Activated gamma-delta T cell (primary cell): Measurements from ENCODE around the gene TLCD5.

Experiments used
- DNase-seq: peaks from one replicate; lab custom pipeline; 2025; lab: John Stamatoyannopoulos, UW

TLCD5 gene

DNA sequence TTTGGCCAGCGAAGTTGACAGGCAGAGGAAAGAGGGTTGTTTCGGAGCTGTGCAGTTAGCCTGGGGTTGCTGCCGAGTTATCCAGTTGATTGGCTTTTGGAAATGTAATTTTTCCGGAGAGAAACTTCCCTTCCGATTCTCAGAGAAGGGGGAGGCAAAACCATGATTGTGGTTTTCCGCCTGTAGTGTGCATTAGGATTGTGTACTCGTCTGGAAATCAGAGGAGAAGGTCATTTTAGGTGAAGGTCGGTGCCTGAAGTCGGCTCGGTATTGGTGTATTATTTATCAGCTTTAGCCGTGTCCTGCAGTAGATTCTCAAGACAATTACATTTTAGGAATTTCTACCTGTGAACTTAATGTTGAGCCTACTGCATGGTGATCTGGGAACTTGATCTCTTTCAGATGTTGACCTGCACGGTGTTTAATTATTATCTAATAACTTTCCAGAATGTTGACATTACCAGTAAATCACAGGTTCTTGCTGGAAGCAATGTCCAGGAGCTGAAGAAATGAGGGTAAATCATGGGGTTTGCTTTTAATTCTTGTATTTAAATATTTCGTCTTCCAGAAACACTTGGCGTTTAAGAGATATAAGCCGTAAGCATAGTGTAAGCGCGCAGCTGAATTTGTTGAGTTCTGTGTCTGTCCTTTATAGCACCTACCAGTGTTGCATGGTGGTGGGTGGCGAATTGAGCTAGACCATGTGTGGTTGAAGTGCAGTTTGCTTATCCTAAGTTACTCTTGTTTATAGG lies 12.4 kb downstream of the TLCD5 start:
- DNase-seq: no peak

DNA sequence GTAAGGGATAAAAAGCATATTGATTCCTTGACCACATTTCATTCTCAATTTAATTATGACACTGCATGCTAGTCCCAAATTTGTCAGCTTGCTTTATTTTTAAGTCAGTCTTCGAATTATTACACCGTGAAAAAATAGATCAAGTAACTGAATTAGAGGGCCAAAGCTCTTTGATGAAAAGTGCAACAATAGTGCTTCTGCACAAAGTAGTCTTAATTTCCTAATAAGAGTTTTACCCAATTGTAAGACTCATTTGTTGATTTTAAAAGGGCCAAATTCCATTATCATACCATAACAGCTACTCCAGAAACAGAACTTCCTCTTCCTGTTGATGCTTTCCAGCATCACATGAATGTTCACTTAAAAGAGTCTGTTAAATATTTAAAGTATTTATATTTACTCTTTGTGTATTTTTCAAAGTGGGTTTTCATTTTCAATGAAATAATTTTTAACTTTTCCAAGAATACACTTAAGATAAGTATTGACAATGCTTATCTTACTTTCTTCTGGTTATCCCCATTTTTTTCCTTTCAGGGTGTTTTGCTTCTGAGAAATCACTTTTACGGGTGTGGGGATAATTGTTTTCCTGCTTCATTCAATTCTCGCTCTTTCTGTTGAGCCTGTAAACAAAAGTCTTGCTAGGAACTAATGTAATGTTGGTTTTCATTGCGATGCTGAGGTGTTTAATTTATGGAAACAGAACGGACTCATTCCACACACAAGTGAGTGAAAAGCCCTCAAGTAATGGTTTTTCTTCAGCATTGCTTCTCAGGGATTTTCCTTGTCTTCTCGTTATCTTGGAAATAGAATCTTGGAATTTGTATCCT lies 13.2 kb downstream of the TLCD5 start:
- DNase-seq: no peak

DNA sequence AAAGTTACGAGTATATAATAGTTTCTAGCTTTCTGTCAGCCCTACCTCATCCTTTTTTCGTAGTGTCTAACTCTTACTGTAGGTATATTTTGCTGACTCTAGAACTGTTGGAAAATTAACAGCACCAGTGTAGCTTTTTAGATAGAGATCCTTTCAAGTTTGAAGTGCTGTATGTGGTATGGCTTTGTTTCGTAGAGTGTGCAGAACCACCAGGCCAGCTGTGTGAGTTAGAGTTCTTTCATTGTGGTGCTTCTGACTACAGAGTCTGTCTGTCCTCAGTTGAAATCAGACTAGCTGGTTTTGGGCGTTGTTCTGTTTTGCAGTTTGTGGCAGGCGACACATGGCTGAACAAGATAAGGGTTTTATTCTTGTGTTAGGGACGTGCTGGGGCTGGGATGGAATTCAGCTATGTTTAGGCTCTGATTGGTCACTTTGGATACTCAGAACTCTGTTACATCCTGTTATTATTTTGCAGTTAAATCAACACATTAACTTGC lies 14.3 kb downstream of the TLCD5 start:
- no peak for DNase-seq

DNA sequence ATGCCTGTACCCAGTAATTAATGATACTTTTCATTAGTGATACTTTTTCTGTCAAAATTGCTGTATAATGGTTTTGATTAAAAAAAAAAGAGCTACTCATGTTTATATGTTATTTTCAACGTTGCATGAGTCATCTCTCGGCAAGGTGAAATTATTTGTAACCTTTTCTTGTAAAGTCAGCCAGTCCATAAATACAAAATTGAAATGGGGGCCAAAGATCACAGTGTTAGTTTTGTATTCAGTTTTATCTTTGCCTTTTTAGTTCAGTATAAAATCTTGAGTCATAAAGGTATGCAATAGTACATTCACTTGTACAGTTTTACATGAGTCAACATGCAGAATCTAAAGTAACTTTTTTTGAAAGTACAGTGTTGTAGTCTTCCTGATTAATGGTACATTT lies 15.4 kb downstream of the TLCD5 start:
- DNase-seq: no peak

DNA sequence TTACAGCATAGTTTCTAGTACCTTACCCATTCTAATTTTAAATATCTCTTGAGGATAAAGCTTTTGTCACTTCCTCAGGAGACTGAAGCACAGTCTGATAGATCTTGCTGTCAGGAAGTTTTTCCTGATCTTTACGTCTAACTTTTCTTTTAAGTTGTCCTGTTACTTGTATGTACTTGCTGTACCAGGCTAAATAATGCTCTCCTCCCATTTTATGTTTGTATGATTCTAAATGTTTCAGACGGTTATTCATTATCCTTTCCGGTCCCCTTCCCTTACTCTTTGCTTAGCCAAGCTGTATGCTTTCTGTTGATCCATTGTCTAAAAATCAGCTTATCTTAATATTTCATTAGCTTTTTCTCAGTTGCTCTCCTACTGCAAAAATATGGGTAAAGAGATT lies 17.1 kb downstream of the TLCD5 start:
- DNase-seq: no peak

DNA sequence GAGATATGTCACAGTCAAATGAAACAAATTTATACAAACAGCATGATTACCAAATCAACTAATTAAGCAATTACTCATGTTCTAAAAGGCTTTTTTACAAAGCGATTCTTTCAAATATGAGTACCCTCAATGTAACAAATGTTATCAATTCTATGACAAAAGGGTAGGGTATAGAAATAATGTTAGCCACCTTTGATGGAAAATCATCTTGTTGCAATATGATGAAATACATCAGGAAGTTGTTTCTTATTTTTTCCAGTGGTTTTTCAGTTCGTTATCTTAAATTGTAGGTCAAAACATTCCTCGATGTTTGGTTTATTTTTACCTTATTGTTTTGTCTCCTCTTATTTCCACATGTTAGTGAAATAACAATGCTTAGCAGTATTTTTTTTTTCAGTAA lies 17.6 kb downstream of the TLCD5 start:
- no peak for DNase-seq

DNA sequence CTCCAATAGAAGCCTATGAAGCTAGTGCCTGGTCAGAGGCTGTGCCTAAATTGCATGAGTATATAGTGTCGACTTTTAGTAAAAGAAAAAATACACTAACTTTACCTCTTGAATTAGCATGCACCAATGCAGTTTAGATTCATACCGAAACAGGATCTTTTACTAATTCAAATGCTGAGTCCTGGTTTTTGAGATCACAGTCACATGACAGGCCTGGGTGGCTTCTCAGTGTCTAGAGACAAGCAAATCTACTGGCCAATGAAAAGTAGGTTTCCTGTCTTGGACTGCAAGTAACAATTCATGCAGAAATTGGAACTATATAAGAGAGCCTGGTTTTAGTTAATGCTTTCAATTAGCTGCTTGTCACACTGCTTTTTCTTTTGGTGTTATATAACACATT lies 18.3 kb downstream of the TLCD5 start:
- no peak for DNase-seq

DNA sequence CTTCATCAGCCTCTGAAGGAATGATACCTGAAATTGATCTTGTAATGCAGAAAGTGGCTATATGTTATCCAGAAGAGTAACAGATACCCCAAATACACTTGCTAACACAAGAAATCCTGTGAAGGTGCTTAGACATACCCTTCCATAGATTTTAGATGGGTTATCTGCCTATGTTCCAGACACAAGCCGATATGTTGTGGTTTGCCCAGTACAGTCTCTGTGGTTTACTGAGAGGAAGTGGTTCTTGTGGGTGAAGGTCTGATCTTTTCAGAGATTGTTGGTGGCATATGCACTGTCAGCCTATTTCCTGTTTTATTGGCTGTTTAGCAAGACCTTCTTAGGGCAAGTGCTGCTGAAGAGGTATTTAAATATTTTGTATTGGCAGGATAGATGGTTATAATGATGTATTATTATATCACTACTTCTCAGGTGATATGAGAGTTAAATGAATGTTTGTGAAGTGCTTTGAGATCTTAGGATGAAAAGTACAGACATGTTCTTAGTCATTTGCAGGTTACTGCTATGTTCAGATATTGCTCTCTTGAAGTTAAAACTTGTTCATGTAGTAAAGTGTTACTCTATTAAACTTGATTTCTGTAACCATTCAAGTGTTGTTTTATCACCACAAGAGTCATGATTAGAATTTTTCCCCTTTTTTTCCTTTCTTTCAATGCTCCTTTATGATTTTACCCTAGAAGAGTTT lies 19.4 kb downstream of the TLCD5 start:
- no peak for DNase-seq

DNA sequence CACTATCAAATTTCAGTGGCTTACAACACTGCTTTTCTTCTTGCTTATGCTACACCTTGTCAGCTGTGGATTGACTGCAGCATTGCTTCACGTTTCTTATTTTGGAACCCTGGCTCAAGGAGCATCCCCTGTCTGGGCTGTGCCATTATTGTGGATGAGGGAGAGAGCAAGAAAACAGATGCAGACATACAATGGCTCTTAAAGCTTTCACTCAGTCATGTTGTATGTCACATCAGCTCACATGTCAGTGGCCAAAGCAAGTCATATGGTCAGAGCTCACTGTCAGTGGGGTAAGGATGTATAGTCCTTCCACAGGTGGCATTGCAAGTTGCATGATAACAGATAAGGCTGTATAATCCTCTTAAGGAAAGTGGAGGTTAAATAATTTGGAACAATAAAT lies 21.1 kb downstream of the TLCD5 start:
- DNase-seq: no peak

DNA sequence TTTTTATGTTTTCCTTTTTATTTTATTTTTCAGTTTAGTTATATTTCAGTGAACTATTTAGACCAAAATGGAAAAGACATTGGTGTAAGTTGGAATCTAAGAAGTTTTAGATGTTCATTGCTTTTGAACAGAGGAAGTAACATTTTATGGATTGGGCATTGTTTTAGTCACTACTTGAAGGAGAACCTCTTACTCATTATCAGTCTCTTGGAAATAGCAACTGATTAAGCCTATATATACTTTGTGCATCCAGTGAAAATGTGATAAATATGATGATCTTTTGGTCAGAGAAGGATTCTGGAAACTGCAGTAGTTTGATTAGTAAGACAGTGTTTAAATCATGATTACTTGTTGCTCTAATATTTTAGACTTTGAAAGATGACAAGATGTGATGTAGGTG lies 25.5 kb downstream of the TLCD5 start:
- DNase-seq: no peak

DNA sequence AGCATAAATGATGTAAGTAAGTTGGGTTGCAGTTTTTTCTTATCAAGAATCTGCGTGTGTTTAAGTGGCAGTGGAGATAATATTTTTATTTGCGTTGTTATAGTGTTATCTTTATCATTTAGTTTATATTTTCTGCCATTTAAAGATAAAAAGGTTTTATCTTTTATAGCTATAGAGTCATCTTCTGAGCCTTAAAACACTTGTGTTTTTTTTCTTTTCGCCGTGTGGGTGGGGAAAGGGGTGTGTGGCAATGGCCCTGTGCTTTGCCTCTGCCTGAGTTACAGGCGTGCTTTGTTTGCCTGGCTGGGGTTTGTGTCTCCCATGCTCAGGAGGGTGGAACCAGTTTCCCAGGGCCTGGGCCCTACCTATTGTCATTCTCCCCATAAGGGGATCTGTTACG lies 27.3 kb downstream of the TLCD5 start:
- DNase-seq: no peak

DNA sequence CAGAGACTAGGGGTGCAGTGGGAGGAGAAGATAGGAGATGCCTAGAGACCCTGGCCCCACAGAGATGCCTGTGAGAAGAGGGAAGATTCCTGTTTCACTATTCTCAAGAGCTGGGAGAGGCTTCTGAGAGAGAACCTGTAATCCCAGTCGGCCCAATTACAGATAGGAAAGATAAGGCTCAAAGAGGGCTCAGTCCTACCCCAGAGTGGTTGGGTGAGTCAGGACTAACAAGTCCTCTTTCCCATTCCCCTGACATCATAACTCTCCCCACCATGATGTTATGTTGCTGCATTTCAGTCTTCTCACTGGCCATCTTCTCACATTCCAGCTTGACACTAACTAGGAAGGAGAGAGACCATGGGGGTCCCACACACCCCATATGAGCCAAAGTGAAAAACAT lies 29.0 kb downstream of the TLCD5 start:
- DNase-seq: no peak

DNA sequence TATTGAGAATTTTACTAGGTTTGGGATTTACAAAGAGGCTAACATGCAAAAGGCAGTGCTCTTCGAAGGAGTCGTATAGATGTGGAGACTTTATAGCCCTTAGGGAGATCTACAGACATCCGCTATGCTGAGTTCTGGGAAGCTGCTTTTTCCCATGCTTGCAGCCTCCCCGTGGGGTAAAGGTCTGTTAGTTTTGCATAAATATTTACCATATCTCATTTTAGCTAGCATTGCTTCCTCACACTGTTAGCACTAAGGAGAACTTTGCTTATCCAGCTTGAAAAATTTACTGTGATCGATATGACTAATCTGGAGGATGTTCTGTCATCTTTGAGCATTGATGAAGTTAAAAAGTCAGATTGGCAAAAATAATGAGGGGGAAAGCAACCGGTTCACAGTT lies 29.7 kb downstream of the TLCD5 start:
- DNase-seq: no peak

DNA sequence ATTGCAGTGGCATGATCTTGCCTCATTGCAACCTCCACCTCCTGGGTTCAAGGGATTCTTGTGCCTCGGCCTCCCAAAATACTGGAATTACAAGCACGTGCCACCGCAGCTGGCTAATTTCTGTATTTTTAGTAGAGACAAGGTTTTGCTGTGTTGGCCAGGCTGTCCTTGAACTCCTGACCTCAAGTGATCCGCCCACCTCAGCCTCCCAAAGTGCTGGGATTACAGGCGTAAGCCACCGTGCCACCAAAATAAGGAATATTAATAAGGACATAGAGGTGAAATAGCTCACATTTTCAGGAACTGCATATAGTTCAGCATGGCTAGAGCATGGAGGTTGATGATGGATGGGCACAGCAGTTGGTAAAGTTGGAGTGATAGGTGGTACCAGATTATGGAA lies 32.5 kb downstream of the TLCD5 start:
- DNase-seq: no peak

DNA sequence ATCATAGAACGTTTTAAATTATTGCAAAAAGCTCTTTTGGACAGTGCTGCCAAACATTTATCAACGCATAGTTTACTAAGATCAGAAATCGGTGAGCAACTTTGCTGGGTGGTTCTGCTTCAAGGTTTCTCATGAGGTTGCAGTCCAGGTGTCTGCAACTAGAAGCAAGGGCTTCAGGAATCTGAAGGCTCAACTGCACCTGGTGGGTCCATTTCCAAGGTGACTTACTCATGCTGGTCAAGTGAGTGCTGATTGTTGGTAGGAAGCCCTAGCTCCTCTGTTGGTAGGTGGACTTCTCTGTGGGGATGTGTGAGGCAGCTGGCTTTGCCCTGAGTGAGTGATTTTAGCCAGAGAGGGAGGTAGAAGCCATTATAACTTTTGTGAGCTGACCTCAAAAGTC lies 33.6 kb downstream of the TLCD5 start:
- no peak for DNase-seq

DNA sequence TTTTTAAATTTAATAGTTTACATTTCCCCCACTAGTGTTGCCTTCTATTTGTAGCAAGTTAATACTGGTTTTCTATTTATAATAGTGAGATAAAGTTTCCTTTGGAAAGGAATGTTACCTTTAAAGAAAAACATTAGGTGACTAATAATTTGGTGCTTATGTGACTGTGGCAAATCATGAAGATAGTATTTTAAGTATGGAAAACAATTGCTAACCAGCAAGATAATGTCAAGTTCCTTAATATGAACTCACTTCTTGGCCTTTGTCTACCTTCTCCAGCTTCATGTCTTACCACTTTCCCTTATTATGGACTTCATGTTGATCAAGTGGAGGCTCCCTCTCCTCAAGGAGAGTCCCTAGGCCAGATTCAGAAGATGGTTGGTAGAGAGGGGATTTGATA lies 38.3 kb downstream of the TLCD5 start:
- DNase-seq: no peak

DNA sequence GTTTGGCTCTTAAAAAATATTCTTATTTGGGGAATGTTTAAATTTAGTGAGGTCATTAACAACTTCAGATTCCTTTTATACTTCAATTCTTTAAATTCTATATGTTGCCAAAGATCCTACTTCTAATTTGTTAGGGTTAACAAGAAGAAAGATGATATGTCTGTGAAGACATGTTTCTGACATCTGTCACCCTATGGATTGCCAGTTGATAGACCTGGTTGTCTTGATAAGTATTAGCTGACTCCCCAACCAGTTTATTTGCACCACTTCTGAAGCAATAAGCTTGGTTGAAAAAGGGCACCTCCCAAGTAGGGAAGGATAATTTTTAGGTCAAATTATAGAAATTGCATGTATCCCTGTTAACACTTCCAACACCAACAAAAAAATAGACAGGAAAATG lies 40.4 kb downstream of the TLCD5 start:
- no peak for DNase-seq

DNA sequence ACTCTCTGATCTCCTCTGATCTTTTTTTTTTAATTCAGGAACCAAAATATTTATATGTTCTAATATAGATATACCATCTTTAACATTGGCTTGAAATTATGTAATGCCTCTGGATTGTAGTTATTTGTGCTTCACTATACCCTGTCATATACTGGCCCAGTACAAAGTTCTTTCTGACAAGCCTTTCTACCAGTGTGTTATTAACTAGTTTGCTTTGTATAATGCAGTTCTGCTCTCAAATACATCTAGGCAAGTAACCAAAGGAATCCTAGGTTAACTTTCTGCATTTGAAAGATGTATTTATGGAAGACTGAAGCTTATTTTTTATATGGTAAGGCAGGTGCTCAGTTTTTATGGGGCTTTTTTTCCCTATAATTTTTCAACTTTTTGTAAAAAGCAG lies 47.2 kb downstream of the TLCD5 start:
- DNase-seq: no peak

DNA sequence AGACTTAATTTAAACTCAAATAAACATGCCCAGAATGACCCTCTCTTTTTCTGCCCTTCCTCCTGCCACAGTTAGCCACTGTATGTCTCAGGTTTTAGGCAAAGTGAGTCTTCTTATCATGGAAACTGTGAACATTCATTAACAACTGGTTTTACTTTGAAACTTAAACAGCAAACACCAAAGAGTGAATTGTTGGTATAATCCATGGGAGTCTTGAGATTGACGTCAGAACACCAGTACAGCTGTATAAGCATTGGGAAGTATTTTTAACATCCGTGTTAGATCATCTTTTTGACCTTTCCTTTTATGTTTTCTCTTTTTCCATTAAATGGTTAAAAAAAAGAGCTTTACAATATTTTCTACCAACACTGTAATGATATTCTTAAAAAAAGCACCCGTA lies 50.0 kb downstream of the TLCD5 start:
- DNase-seq: no peak

DNA sequence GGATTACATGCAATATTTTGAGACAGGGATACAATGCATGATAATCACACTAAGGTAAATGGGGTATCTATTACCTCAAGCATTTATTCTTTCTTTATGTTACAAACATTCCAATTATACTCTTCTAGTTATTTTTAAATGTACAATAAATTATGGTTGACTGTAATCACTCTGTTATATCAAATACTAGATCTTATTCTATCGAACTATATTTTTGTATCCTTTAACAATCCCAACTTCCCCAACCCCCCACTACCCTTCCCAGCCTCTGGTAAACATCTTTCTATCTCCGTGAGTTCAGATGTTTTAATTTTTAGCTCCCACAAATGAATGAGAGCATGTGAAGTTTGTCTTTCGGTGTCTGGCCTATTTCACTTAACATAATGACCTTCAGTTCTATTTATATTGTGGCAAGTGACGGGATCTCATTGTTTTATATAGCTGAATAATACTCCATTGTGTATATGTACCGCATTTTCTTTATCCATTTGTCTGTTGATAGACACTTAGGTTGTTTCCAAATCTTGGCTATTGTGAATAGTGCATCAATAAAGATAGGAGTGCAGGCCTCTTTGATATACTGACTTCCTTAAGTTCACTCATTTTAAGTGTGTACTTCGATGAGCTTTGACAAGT lies 51.6 kb downstream of the TLCD5 start:
- DNase-seq: no peak

DNA sequence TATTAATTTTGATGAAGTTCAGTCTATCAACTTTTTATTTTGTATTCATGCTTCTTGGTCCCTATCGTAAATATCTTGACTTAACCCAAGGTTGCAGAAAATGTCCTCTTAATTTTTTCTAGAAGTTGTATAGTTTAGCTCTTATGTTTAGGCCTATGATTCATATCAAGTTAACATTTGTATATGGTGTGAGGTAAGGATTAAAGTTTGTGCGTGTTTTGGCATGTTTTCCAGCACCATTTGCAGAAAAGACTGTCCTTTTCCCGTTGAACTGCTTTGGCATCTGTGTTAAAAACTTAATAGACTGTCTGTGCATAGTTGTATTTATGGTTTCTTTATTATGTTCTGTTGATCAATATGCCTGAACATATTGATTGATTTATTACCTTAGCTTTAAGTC lies 53.4 kb downstream of the TLCD5 start:
- no peak for DNase-seq

DNA sequence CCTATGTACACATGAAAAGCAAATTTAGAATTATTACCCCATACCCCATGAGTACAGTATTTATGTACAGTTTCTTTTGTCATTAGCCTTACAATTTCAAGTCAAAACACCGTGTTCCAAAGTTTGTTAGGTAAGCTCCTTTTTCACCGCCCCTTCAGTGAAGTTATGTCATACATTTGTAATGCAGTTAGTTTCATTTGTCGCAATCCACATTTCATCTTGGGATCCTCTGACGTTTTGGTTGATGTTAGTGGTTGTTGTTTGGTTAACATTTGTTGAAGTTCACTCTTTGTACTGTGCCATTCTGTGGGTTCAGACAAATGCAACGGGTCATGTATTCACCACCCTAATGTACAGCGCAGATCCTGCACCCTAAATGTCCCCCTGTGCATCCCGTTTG lies 56.3 kb downstream of the TLCD5 start:
- no peak for DNase-seq
